Left ventricle myocardium inferior (tissue), 1 donor: Measurements from ENCODE around the gene NRP1. TPM values are rescaled to one million over a fixed set of nuclear protein-coding genes. Genes with fewer than 3 reads are reported as not detected.

Source experiments
- DNase-seq: peaks from one replicate; pipeline ENCODE4 v3.0.0-alpha.2; 2020
- H3K27ac ChIP-seq: fragments of 200-600 bp; replicated peaks from 2 replicates; pipeline ENCODE4 v1.8.0; 2021
- H3K27me3 ChIP-seq: fragments of 200-600 bp; 2 replicates; pipeline ENCODE4 v1.8.0; 2021; ENCODE audit warnings: low read depth
- H3K36me3 ChIP-seq: fragments of 200-600 bp; 2 replicates; pipeline ENCODE4 v1.8.0; 2021
- H3K4me1 ChIP-seq: fragments of 200-600 bp; 2 replicates; pipeline ENCODE4 v1.8.0; 2021
- H3K4me3 ChIP-seq: fragments of 200-600 bp; 2 replicates; pipeline ENCODE4 v1.8.0; 2021; ENCODE audit warnings: mild to moderate bottlenecking, moderate library complexity
- H3K9me3 ChIP-seq: fragments of 200-600 bp; replicated peaks from 2 replicates; pipeline ENCODE4 v1.8.0; 2021
- CTCF ChIP-seq: fragments of 200-600 bp; IDR thresholded peaks from 2 replicates; pipeline ENCODE4 v1.8.0; 2021; ENCODE audit warnings: antibody characterized with exemption, mild to moderate bottlenecking, borderline replicate concordance
- intact Hi-C: fragments of 100-400 bp; cut with micrococcal nuclease; formaldehyde crosslinking; loops from one replicate; pipeline ENCODE4 v1.11.0; 2022
- total RNA-seq: library from RNA; stranded (reverse); fragmentation: NEBNext Ultra II Directional; extraction: Animal tissue kit (Norgen Biotek cat#: 25700); gene quantifications from one replicate; pipeline ENCODE4 v1.2.1, GENCODE V29; 2021
- donor health status: DM: no; HTN: yes; CAD: no; lungs with severe emphysema.

NRP1 gene
- total RNA-seq, 1 donor from 2014 or later, result 168 TPM

GRCh38 chr10:33341637-33342036, 7.2 kb upstream of the NRP1 start:
- Histone ChIP-seq H3K27me3 (no peaks in the 10 kb centered on the region), H3K9me3 (peaks cover 8% of the 10 kb centered on the region), H3K27ac (peak overlapping the region; percentile 47), H3K4me1 (peaks cover 61% of the 10 kb centered on the region), H3K4me3 (peak overlapping the region; percentile 41), H3K36me3 (no peaks in the 10 kb centered on the region)
- no peak for DNase-seq
- no peak for TF ChIP-seq CTCF
- intact Hi-C loops, result no loop called here

DNA sequence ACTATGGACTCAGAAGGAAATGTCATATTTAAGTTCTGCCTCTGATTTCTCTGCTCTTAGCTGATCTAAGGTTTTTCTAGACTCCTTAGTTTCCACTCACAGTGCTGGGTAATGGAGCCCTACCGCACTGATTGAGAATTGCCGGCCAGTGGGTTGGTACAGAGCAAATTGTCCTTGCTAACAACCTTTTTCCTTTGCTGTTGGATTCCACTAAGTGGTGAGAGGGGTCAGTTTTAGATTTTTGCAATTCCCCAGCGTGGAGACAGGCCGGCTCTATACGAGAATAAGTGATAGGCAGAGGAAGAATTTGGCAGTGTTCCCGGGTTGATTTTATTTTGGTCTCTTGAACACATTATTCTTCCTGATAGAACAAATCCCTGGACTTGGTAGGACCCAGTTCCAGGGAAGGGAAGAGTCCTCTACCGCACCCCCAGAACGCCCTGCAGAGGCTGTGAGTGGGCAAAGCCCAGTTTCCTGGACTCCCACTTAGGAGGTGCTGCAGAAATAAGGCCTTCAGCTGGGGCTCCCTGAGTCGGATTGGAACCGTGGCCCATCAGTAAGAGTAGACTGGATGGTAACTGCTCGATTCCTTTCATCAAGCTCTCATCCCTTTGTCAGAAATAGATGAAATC, 3.0 kb upstream of the NRP1 start:
- Histone ChIP-seq H3K36me3 (no peaks in the 10 kb centered on the region), H3K4me1 (peaks cover 83% of the 10 kb centered on the region), H3K27ac (peak overlapping the region; percentile 99), H3K27me3 (no peaks in the 10 kb centered on the region), H3K9me3 (no peaks in the 10 kb centered on the region), H3K4me3 (peak overlapping the region; percentile 82)
- peak; percentile 31 for DNase-seq
- intact Hi-C loops, result loop anchor here (10.0 kb wide), 1 partner anchor 143 kb away; no protein-coding TSS in a partner anchor
- peak; percentile 48 for TF ChIP-seq CTCF

- intact Hi-C loops, result loop anchor here (10.0 kb wide), 1 partner anchor 142 kb away; no protein-coding TSS in a partner anchor
- Histone ChIP-seq H3K27ac (peak overlapping the region; percentile 99), H3K27me3 (no peaks in the 10 kb centered on the region), H3K36me3 (no peaks in the 10 kb centered on the region), H3K4me3 (peak overlapping the region; percentile 82), H3K4me1 (peaks cover 79% of the 10 kb centered on the region), H3K9me3 (no peaks in the 10 kb centered on the region)
- TF ChIP-seq CTCF, result no peak
- peak; percentile 78 for DNase-seq
These were observed 2.3 kb upstream of the NRP1 start for GRCh38 chr10:33336582-33337325.

DNA sequence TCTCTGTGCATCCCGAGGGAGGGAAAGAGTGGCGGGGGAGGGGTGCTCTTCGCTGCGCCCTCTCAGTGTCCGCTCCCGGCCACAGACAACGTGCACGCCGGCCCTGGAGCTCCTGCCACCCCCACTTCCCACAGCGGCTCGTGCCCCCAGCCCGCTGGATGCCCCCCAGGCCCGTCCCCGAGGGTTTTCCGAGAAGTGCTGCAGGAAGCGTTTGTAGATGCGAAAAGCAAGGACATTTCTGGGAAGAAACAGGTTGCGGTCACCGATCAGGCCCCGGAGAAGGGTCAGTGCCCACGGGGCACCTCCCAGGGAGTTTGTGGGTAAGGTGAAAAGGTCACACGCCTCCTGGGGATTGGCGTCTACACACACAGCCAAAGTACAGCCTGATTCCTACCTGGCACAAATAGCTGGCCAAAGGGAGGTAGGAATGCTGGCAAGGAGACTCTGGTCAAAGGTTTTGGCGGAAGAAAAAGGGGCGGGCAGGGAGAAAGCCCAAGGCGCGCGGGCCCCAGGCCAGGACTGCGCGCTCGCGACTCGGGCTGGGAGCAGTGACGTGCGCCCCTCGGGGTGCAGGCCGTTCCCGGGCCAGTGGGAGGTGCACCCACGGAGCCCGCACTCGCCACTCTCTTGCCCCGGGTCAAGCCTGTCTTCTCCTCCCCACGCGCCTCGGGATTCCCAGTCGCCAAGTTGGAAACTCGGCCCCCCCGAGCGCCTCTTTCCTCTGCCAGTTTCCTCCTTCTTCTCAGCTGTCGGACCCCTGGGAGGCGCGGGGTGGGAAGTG, 1.5 kb upstream of the NRP1 start:
- Histone ChIP-seq H3K9me3 (no peaks in the 10 kb centered on the region), H3K4me3 (peak overlapping the region; percentile 82), H3K36me3 (no peaks in the 10 kb centered on the region), H3K27ac (peak overlapping the region; percentile 99), H3K4me1 (peaks cover 79% of the 10 kb centered on the region), H3K27me3 (no peaks in the 10 kb centered on the region)
- DNase-seq, result peak; percentile 82
- TF ChIP-seq CTCF, result no peak
- intact Hi-C loops, result loop anchor here (10.0 kb wide), 1 partner anchor 141 kb away; no protein-coding TSS in a partner anchor

GRCh38 chr10:33335551-33335800, 1.0 kb upstream of the NRP1 start:
- Histone ChIP-seq H3K27me3 (no peaks in the 10 kb centered on the region), H3K9me3 (no peaks in the 10 kb centered on the region), H3K4me1 (peaks cover 78% of the 10 kb centered on the region), H3K27ac (peak overlapping the region; percentile 99), H3K36me3 (no peaks in the 10 kb centered on the region), H3K4me3 (peak overlapping the region; percentile 82)
- TF ChIP-seq CTCF, result no peak
- intact Hi-C loops, result loop anchor here (10.0 kb wide), 1 partner anchor 141 kb away; no protein-coding TSS in a partner anchor
- DNase-seq, result peak; percentile 54
